ENCODE measurements around the gene OMG. TPM values are rescaled to one million over a fixed set of nuclear protein-coding genes. Genes with fewer than 3 reads are reported as not detected.
"Not testable (repeated sequence)": the region's sequence is repeated elsewhere in the genome, so short reads cannot be mapped to it uniquely, and the experiment has no call there.

The OMG gene
- polyA plus RNA-seq, 1 donor: 1.0 TPM

DNA sequence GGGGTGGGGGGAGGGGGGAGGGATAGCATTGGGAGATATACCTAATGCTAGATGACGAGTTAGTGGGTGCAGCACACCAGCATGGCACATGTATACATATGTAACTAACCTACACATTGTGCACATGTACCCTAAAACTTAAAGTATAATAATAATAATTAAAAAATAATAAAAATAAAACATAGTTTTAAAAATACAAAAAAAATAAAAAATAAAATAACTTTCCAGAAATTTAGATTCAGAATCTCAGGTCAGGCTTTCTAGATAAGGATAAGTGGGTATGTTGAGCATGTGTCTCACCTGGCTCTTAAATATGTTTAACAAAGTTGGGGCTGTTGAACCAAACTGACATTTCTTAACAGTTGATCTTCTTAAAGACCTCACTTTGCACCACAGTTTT, 9.1 kb downstream of the OMG start:
- H3K4me3 ChIP-seq (ENCODE audit: low read length); H3K27ac ChIP-seq (ENCODE audit: low read length): not testable (repeated sequence)
- WGBS (ENCODE audit: insufficient coverage, low lambda C conversion rate): no CpG with 5 or more reads among the region's 1 CpG

DNA sequence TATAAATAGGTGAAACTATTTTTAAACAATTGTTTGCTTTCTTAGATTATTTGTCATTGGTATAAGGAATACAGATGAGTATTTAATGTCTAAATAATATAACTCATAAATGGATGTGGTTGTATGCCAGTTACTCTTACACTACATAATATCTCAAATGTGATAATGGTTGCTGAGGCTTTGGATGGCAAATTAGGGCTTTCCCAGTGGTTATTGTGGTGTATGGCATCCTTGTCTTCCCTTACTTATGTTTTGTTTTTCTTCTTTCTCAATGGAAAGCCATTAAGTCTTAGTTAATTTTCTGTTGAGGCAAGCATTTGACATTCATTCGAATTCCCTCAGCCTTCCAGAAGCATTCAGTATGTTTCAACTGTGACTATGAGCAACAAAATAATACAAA, 10.5 kb downstream of the OMG start:
- peaks cover 6% of the 10 kb centered on the region for H3K36me3 ChIP-seq (ENCODE audit: control insufficient read depth, insufficient read depth, low read length)
- no peaks in the 10 kb centered on the region for H3K9me3 ChIP-seq (ENCODE audit: control insufficient read depth, low read depth, low read length)
- H3K27me3 ChIP-seq (ENCODE audit: control insufficient read depth, insufficient read depth, low read length): no peaks in the 10 kb centered on the region
- no peak for DNase-seq
- H3K27ac ChIP-seq (ENCODE audit: low read length): no peak overlapping the region
- H3K4me1 ChIP-seq (ENCODE audit: control insufficient read depth, insufficient read depth, low read length): no peaks in the 10 kb centered on the region
- H3K4me3 ChIP-seq (ENCODE audit: low read length): no peak overlapping the region
- 100% methylated on average over 1 of the region's 1 CpG for WGBS (ENCODE audit: insufficient coverage, low lambda C conversion rate)

More for the DNA sequence above, 9.1 kb downstream of the OMG start:
- not testable (repeated sequence) for H3K36me3 ChIP-seq (ENCODE audit: control insufficient read depth, insufficient read depth, low read length); DNase-seq; H3K9me3 ChIP-seq (ENCODE audit: control insufficient read depth, low read depth, low read length); H3K4me1 ChIP-seq (ENCODE audit: control insufficient read depth, insufficient read depth, low read length); H3K27me3 ChIP-seq (ENCODE audit: control insufficient read depth, insufficient read depth, low read length)

DNA sequence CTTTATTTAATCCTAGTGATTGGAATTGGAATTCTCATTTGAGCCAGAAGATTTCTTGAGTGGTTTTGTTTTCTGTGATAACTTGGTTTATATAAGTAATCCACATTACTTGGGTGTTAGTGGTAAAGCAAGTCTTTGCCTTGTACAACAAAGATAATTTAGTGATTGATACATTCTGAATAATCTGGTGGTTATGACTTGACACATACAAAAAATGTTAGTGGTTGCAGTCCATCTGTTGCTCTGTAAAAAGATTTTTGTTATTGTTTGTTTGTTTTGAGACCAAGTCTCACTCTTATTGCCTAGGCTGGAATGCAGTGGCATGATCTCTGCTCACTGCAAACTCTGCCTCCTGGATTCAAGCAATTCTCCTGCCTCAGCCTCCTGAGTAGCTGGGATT, 13.2 kb downstream of the OMG start:
- Histone ChIP-seq H3K36me3 (ENCODE audit: control insufficient read depth, insufficient read depth, low read length) (peaks cover 14% of the 10 kb centered on the region), H3K27ac (ENCODE audit: low read length) (no peak overlapping the region), H3K4me1 (ENCODE audit: control insufficient read depth, insufficient read depth, low read length) (no peaks in the 10 kb centered on the region), H3K27me3 (ENCODE audit: control insufficient read depth, insufficient read depth, low read length) (no peaks in the 10 kb centered on the region), H3K4me3 (ENCODE audit: low read length) (no peak overlapping the region), H3K9me3 (ENCODE audit: control insufficient read depth, low read depth, low read length) (no peaks in the 10 kb centered on the region)
- no peak for DNase-seq

DNA sequence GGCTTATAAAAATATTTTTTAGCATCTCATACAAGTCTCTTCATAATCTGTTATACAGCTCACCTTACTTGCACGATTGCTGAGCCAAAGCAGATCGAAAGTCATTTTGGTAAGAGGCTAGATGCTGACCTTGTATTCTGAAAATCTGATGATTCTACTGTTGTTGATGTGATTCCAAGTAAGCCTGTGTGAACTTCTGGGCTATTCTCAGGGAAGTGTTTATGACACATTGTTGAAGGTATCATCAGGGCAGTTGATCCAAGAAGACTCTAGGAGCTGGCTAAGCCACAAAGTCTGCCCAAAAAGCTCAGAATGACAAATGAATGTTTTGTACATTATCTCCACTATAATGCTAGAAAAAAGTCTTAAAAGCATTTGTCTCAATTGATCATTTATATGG, 16.0 kb downstream of the OMG start:
- no peaks in the 10 kb centered on the region for H3K4me1 ChIP-seq (ENCODE audit: control insufficient read depth, insufficient read depth, low read length)
- no peak for DNase-seq
- no peak overlapping the region for H3K4me3 ChIP-seq (ENCODE audit: low read length)
- no peaks in the 10 kb centered on the region for H3K27me3 ChIP-seq (ENCODE audit: control insufficient read depth, insufficient read depth, low read length)
- H3K27ac ChIP-seq (ENCODE audit: low read length): no peak overlapping the region
- no peaks in the 10 kb centered on the region for H3K9me3 ChIP-seq (ENCODE audit: control insufficient read depth, low read depth, low read length)
- WGBS (ENCODE audit: insufficient coverage, low lambda C conversion rate): no CpG with 5 or more reads among the region's 2 CpGs
- peaks cover 28% of the 10 kb centered on the region for H3K36me3 ChIP-seq (ENCODE audit: control insufficient read depth, insufficient read depth, low read length)

DNA sequence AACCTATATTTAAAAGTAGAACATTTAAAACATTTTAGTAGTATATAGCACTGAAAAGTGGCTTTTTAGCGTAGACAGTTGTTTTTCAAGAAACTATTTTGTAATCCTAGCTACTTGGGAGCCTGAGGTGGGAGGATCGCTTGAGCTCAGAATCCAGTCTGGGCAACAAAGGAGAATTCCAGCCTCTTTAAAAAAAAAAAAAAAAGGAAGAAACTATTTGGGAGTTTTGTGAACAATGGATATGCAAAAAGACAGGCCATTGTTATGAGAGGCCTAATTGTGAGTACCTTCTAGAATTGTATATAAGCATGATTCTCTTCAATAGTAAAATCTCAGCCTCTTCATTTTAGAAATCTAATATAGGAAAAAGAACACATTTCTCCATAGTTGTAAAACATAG, 17.6 kb downstream of the OMG start:
- Histone ChIP-seq H3K27ac (ENCODE audit: low read length) (no peak overlapping the region), H3K4me3 (ENCODE audit: low read length) (no peak overlapping the region), H3K36me3 (ENCODE audit: control insufficient read depth, insufficient read depth, low read length) (peaks cover 31% of the 10 kb centered on the region), H3K4me1 (ENCODE audit: control insufficient read depth, insufficient read depth, low read length) (no peaks in the 10 kb centered on the region), H3K9me3 (ENCODE audit: control insufficient read depth, low read depth, low read length) (no peaks in the 10 kb centered on the region), H3K27me3 (ENCODE audit: control insufficient read depth, insufficient read depth, low read length) (no peaks in the 10 kb centered on the region)
- no peak for DNase-seq
- 100% methylated on average over 1 of the region's 2 CpGs for WGBS (ENCODE audit: insufficient coverage, low lambda C conversion rate)

DNA sequence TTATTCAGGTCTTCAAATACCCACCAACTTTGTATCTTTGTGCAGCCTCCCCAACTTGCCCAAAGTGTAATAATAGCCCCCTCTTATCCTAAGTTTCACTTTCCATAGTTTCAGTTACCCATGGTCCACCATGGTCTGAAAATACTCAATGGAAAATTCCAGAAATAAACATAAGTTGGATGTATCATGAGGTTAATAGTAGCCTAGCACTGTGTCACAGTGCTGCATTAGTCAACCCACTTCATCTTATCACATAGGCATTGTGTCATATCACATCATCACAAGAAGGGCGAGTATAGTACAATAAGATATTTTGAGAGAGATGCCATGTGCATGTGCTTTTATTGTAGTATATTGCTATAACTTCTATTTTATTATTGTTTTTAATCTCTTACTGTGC, 21.9 kb downstream of the OMG start:
- Histone ChIP-seq H3K27ac (ENCODE audit: low read length) (no peak overlapping the region), H3K4me1 (ENCODE audit: control insufficient read depth, insufficient read depth, low read length) (peaks cover 4% of the 10 kb centered on the region), H3K27me3 (ENCODE audit: control insufficient read depth, insufficient read depth, low read length) (no peaks in the 10 kb centered on the region), H3K9me3 (ENCODE audit: control insufficient read depth, low read depth, low read length) (no peaks in the 10 kb centered on the region), H3K36me3 (ENCODE audit: control insufficient read depth, insufficient read depth, low read length) (peaks cover 24% of the 10 kb centered on the region), H3K4me3 (ENCODE audit: low read length) (no peak overlapping the region)
- DNase-seq: no peak
- WGBS (ENCODE audit: insufficient coverage, low lambda C conversion rate): 80% methylated on average over 1 of the region's 1 CpG

DNA sequence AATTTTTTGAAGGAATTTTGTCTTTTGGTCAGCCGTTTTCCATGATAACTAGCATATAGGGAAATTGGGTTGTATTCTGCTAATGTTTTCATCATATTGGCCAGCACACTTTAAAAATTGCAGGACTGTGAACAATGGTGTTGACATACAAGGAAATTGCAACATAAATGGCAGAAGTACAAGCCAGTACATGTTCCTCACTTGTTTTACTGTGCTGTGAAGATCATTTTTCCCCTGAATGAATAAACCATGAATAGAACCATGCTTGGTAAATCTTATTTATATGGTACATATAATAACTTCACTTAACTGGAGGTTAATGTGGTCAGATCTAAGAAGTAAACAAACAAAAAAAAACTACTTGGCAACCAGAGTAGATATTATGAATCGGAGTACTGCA, 22.8 kb downstream of the OMG start:
- no peaks in the 10 kb centered on the region for H3K27me3 ChIP-seq (ENCODE audit: control insufficient read depth, insufficient read depth, low read length)
- no CpG with 5 or more reads among the region's 2 CpGs for WGBS (ENCODE audit: insufficient coverage, low lambda C conversion rate)
- no peak for DNase-seq
- peaks cover 24% of the 10 kb centered on the region for H3K36me3 ChIP-seq (ENCODE audit: control insufficient read depth, insufficient read depth, low read length)
- H3K9me3 ChIP-seq (ENCODE audit: control insufficient read depth, low read depth, low read length): no peaks in the 10 kb centered on the region
- no peak overlapping the region for H3K27ac ChIP-seq (ENCODE audit: low read length)
- peaks cover 13% of the 10 kb centered on the region for H3K4me1 ChIP-seq (ENCODE audit: control insufficient read depth, insufficient read depth, low read length)
- H3K4me3 ChIP-seq (ENCODE audit: low read length): no peak overlapping the region

DNA sequence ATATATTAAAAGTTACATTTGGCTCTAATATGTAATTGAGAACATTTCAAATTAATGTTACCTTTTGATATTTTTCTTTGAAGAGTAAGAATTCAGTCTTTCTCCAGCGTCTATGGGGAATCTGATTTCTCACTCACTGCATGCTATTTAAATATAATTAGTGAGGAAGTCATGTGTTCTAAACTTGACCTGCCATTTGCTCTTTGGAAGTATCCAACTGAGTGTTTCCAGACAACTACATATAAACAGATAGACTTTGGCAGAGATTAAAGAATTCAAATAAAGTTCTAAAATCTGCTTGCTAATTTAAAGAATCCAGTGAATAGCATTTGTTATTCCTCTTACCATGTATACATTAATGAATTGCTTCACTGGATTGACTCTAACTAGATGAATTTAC, 23.5 kb downstream of the OMG start:
- peaks cover 20% of the 10 kb centered on the region for H3K36me3 ChIP-seq (ENCODE audit: control insufficient read depth, insufficient read depth, low read length)
- no peaks in the 10 kb centered on the region for H3K9me3 ChIP-seq (ENCODE audit: control insufficient read depth, low read depth, low read length)
- 100% methylated on average over 1 of the region's 1 CpG for WGBS (ENCODE audit: insufficient coverage, low lambda C conversion rate)
- no peak overlapping the region for H3K4me3 ChIP-seq (ENCODE audit: low read length)
- H3K27ac ChIP-seq (ENCODE audit: low read length): no peak overlapping the region
- no peaks in the 10 kb centered on the region for H3K27me3 ChIP-seq (ENCODE audit: control insufficient read depth, insufficient read depth, low read length)
- no peak for DNase-seq
- H3K4me1 ChIP-seq (ENCODE audit: control insufficient read depth, insufficient read depth, low read length): peaks cover 18% of the 10 kb centered on the region

DNA sequence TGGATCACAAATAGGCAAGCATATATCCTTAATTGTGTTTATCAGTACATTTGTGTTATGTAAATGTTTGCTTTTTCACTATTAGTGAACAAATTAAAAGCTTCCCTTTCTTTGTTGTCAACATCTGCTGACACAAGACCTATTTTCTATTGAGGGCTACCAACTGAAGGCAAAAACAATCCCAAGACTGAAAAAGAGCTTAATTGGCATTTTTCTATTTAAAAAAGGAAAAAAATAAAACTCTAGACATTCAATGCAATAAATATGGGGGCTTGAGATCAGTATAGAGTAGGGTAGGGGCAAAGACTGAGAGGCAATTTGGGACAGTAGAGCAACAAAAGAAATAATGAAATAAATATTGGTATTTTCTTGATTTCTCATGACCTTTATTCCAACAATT, 24.2 kb downstream of the OMG start:
- Histone ChIP-seq H3K36me3 (ENCODE audit: control insufficient read depth, insufficient read depth, low read length) (peaks cover 23% of the 10 kb centered on the region), H3K9me3 (ENCODE audit: control insufficient read depth, low read depth, low read length) (no peaks in the 10 kb centered on the region), H3K27ac (ENCODE audit: low read length) (no peak overlapping the region), H3K27me3 (ENCODE audit: control insufficient read depth, insufficient read depth, low read length) (no peaks in the 10 kb centered on the region), H3K4me1 (ENCODE audit: control insufficient read depth, insufficient read depth, low read length) (peaks cover 18% of the 10 kb centered on the region), H3K4me3 (ENCODE audit: low read length) (no peak overlapping the region)
- DNase-seq: no peak

DNA sequence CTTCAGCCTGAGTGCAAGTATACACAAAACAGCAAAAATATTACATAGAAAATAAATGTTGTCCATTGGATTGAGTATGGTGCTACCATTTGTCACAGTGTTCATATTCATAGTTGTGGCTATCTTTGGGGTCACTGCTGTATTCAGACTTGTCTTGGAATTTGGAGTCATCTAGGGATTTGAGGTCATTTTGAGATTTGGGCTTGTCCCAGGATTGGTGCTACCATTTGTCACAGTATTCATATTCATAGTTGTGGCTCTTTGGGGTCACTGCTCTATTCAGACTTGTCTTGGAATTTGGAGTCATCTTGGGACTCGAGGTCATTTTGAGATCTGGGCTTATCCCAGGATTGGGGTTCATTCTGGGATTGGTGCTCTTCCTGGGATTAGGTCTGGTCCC, 24.8 kb downstream of the OMG start:
- WGBS (ENCODE audit: insufficient coverage, low lambda C conversion rate): no CpG with 5 or more reads among the region's 1 CpG

DNA sequence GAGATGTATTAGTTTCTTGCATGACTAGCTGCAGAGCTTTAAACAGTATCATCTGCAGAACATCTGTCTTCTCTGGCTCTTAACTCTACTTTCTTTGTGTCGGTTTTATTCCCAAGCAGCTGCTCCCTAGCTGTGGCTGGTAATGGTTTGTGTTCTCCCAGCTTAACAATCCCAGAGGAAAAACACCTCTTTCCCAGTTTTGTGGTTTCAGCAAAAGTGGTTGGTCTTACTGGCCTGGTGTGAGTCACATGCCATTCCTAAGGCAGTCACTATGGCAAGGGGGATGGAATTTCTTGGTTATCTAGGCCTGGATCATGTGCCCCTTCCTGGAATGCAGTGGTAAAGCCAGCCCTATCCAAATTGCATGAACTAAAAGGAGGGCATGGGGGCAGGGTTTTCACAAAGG, 27.5 kb downstream of the OMG start:
- Histone ChIP-seq H3K9me3 (ENCODE audit: control insufficient read depth, low read depth, low read length) (no peaks in the 10 kb centered on the region), H3K4me1 (ENCODE audit: control insufficient read depth, insufficient read depth, low read length) (peaks cover 18% of the 10 kb centered on the region), H3K27ac (ENCODE audit: low read length) (peak overlapping the region; percentile 64), H3K4me3 (ENCODE audit: low read length) (no peak overlapping the region), H3K36me3 (ENCODE audit: control insufficient read depth, insufficient read depth, low read length) (peaks cover 11% of the 10 kb centered on the region), H3K27me3 (ENCODE audit: control insufficient read depth, insufficient read depth, low read length) (no peaks in the 10 kb centered on the region)
- DNase-seq: peak; percentile 43 to 59
- WGBS (ENCODE audit: insufficient coverage, low lambda C conversion rate): no CpG with 5 or more reads among the region's 1 CpG

More for the DNA sequence above, 24.8 kb downstream of the OMG start:
- Histone ChIP-seq H3K9me3 (ENCODE audit: control insufficient read depth, low read depth, low read length) (no peaks in the 10 kb centered on the region), H3K4me3 (ENCODE audit: low read length) (no peak overlapping the region), H3K27me3 (ENCODE audit: control insufficient read depth, insufficient read depth, low read length) (no peaks in the 10 kb centered on the region), H3K4me1 (ENCODE audit: control insufficient read depth, insufficient read depth, low read length) (peaks cover 18% of the 10 kb centered on the region), H3K36me3 (ENCODE audit: control insufficient read depth, insufficient read depth, low read length) (peaks cover 21% of the 10 kb centered on the region), H3K27ac (ENCODE audit: low read length) (no peak overlapping the region)
- no peak for DNase-seq
